DND-41 (cell line): ENCODE results near the gene PRSS12.

Source experiments
- CTCF ChIP-seq: IDR thresholded peaks from 2 replicates; pipeline ENCODE4 v1.5.1; 2012; ENCODE audit warnings: borderline replicate concordance, low read length, moderate library complexity, mild to moderate bottlenecking; ENCODE audit not compliant: poor library complexity, severe bottlenecking; ENCODE audit errors: extremely low read depth
- EZH2 ChIP-seq: IDR thresholded peaks from 3 replicates; pipeline ENCODE4 v1.6.1; 2012; ENCODE audit warnings: borderline replicate concordance, low read depth, mild to moderate bottlenecking, moderate library complexity, low read length, inconsistent platforms; ENCODE audit not compliant: severe bottlenecking

- TF ChIP-seq CTCF: peak; percentile 70
- TF ChIP-seq EZH2: no peak
These were observed 72.1 kb downstream of the PRSS12 start for GRCh38 chr4:118280501-118281218.
